ENCODE data around the gene FREM1. TPM values are rescaled to one million over a fixed set of nuclear protein-coding genes. Genes with fewer than 3 reads are reported as not detected.

FREM1 gene
- total RNA-seq, 3 donors from 2014 or later: 4.1 to 12.2 (median 4.3) TPM

DNA sequence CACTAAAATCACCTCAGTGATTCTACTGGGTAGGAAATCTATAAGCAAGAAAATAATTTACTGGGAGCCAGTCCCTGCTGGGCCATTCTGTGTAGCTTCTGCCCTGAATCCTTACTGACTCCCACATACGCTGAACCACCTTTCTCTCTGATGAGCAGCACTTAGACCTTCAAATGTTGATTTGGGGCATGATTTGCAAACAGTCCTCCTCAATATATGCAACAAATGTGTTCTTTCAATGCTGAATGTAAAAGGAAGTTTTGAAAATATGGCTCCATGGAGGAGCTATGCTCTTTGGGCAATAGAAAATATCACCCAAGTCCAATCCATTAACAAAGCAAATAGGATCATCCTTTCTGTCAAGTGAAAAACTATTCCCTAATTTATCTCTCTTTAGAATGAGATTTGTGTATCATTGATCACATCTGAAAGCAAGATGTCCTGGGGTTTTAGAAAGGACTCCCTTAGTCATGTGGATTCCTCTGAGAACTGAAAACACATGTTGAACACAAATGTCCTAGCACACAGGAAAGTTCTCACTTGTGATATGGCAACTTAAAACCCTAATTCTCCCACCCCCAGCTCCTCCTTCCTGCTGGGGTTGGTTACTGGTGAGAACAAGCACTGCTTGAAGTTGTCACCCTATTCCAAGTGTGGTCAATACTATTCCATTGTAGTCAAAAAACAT lies 178.8 kb downstream of the FREM1 start:
- TF ChIP-seq POLR2A (IDR thresholded peaks at IDR 0.05) (no peak), POLR2AphosphoS5 (IDR thresholded peaks at IDR 0.05) (no peak)
- TF ChIP-seq, protein P1, sequence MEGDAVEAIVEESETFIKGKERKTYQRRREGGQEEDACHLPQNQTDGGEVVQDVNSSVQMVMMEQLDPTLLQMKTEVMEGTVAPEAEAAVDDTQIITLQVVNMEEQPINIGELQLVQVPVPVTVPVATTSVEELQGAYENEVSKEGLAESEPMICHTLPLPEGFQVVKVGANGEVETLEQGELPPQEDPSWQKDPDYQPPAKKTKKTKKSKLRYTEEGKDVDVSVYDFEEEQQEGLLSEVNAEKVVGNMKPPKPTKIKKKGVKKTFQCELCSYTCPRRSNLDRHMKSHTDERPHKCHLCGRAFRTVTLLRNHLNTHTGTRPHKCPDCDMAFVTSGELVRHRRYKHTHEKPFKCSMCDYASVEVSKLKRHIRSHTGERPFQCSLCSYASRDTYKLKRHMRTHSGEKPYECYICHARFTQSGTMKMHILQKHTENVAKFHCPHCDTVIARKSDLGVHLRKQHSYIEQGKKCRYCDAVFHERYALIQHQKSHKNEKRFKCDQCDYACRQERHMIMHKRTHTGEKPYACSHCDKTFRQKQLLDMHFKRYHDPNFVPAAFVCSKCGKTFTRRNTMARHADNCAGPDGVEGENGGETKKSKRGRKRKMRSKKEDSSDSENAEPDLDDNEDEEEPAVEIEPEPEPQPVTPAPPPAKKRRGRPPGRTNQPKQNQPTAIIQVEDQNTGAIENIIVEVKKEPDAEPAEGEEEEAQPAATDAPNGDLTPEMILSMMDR (IDR thresholded peaks at IDR 0.05): no peak
- Histone ChIP-seq H3K9me3 (no peaks in the 10 kb centered on the region), H3K27me3 (no peaks in the 10 kb centered on the region), H3K36me3 (no peaks in the 10 kb centered on the region), H3K27ac (no peak overlapping the region), H3K4me3 (no peak overlapping the region), H3K4me1 (no peaks in the 10 kb centered on the region)
- intact Hi-C loops (cut with DNase I; ENCODE audit: low total_unique reads): no loop called here
- DNase-seq (ENCODE audit: low spot score in 2 of 2): no peak

DNA sequence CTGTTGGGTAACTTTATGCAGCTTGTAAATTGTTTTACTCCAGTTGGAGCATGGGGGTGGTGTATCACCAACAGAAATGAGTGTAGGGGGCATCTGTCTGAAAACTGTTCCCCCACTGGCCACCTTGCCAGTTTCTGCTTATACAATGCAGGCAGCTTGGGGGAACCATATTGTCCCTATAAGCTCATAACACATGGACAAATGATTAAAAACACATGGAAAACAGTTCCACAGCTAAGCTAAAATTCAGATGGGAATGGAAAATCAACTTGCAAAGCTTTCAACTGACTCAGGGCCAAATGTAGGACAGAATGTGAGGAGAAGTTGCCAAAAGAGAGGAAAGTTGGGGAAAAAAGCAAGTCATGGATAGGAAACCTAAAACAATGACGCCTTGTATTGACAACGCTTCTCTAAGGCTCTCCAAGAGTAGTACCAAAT lies 179.7 kb downstream of the FREM1 start:
- no peak for DNase-seq (ENCODE audit: low spot score in 2 of 2)
- Histone ChIP-seq H3K4me1 (no peaks in the 10 kb centered on the region), H3K4me3 (no peak overlapping the region), H3K36me3 (no peaks in the 10 kb centered on the region), H3K27me3 (no peaks in the 10 kb centered on the region), H3K9me3 (no peaks in the 10 kb centered on the region), H3K27ac (no peak overlapping the region)
- TF ChIP-seq POLR2AphosphoS5 (IDR thresholded peaks at IDR 0.05): no peak
- intact Hi-C loops (cut with DNase I; ENCODE audit: low total_unique reads): no loop called here

DNA sequence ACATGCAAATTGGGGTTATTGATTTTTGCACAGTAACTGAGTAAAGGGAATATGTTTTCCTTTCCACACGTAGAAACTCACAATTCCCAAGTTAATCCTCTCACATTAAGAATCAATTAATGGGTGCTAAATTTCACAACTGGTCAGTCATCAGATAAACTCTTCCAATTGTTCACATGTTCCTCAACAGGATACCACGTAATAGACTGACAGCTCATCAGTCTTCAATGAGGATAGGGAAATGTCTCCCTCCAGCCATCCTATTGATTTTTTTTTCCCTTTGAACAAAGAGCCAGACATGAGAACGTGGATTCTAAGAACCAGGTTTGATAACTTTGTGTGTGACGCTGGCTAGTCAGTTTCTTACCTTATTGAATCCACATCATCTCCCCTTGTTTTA lies 186.9 kb downstream of the FREM1 start:
- Histone ChIP-seq H3K27ac (no peak overlapping the region), H3K9me3 (no peaks in the 10 kb centered on the region), H3K27me3 (no peaks in the 10 kb centered on the region), H3K36me3 (no peaks in the 10 kb centered on the region), H3K4me1 (no peaks in the 10 kb centered on the region), H3K4me3 (no peak overlapping the region)
- DNase-seq (ENCODE audit: low spot score in 2 of 2): no peak
- TF ChIP-seq POLR2A (IDR thresholded peaks at IDR 0.05) (no peak), POLR2AphosphoS5 (IDR thresholded peaks at IDR 0.05) (no peak)
- TF ChIP-seq, protein P1 (IDR thresholded peaks at IDR 0.05): no peak
- intact Hi-C loops (cut with DNase I; ENCODE audit: low total_unique reads): no loop called here

DNA sequence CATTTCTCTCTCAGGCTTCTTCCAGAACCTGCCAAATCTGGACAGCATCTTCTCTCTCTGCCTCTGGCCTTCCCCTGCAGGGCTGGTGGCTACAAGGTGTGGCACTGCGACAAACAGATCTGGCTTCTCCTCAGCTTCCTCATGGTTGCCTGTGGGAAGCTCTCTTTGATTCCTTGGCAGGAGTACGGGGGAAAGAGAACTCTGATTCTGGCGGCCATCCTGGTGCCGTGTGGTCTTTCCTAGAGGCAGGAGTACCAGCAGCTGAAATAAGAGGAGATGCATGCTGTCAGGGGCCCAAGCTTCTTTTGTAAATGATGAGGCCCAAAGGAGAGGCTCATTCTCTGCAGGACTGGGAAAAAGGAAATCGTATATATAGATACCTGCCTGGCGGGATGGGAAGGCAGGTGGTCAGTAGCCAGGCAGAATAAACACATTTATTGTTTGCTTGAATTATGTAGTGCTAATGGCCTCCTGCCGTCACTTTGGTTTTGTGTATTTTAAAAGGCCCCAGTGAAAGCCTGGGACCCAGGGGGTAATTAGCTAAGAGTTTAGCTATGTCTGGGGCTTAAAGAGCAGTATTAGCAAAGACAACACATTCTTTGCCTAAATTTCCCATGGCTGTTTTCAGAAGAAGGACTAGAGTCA lies 187.7 kb downstream of the FREM1 start, which contains the start of gene CER1:
Gene CER1, minus strand, starts transcription at position 343 of the 645 bp plus-strand sequence. Its CDS starts 61 bp downstream, at position 282.
- intact Hi-C loops (cut with DNase I; ENCODE audit: low total_unique reads): no loop called here
- H3K27me3 ChIP-seq: no peaks in the 10 kb centered on the region
- DNase-seq (ENCODE audit: low spot score in 2 of 2): no peak
- TF ChIP-seq, protein P1 (IDR thresholded peaks at IDR 0.05): no peak
- TF ChIP-seq POLR2AphosphoS5 (IDR thresholded peaks at IDR 0.05) (no peak), POLR2A (IDR thresholded peaks at IDR 0.05) (no peak)
- no peaks in the 10 kb centered on the region for H3K4me1 ChIP-seq
- no peak within 1 kb of the TSS for H3K4me3 ChIP-seq
- no peak within 1 kb of the TSS for H3K27ac ChIP-seq
- H3K36me3 ChIP-seq: no peaks in the 10 kb centered on the region
- H3K9me3 ChIP-seq: no peaks in the 10 kb centered on the region

DNA sequence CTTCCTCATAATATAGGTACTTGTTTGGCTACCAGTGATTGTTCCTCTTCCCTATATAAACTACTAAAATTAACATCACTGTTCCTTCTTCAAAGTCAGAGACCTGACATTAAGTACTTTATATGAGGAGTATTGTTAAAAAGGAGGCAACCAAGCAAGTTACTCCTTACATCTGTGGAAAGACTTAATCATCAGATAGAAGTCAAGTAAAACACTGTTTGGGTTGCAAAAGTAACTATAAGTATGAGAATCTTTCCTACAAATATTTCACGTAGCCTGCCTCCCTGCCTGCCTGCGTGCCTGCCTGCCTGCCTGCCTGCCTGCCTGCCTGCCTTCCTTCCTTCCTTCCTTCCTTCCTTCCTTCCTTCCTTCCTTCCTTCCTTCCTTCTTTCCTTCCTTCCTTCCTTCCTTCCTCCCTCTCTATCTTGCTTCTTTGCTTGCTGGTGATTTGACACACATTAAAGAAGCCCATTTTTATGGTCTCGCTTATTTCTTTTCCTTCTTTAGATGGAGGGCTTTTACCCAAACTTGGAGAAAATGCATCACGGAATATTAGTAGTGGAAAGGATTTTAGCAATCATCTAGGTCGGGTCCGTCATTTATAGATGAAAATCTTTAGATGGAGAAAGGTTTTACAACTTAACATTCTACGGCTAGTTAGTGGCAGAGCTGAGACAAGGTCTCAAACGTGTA lies 190.9 kb downstream of the FREM1 start:
- H3K9me3 ChIP-seq: no peaks in the 10 kb centered on the region
- no peak for DNase-seq (ENCODE audit: low spot score in 2 of 2)
- H3K27ac ChIP-seq: no peak overlapping the region
- intact Hi-C loops (cut with DNase I; ENCODE audit: low total_unique reads): no loop called here
- H3K4me3 ChIP-seq: no peak overlapping the region
- H3K36me3 ChIP-seq: no peaks in the 10 kb centered on the region
- no peaks in the 10 kb centered on the region for H3K27me3 ChIP-seq
- no peaks in the 10 kb centered on the region for H3K4me1 ChIP-seq
- TF ChIP-seq, protein P1 (IDR thresholded peaks at IDR 0.05): no peak
- TF ChIP-seq POLR2AphosphoS5 (IDR thresholded peaks at IDR 0.05) (no peak), POLR2A (IDR thresholded peaks at IDR 0.05) (no peak)

Measured in breast epithelium (tissue), 4 donors.